ENCODE data around the gene CLASRP.

GRCh38 chr19:45086480-45086879 lies 47.6 kb downstream of the CLASRP start:
- TF ChIP-seq GATA3 (IDR thresholded peaks at IDR 0.05; ENCODE audit: low read depth, low read length) (no peak), GATA2 (IDR thresholded peaks at IDR 0.05; ENCODE audit: low read depth, low read length) (no peak)

All from SH-SY5Y (cell line).